Osteocyte (in vitro differentiated cells): ENCODE data around the gene EPHB2. TPM values are rescaled to one million over a fixed set of nuclear protein-coding genes. Genes with fewer than 3 reads are reported as not detected.

Source experiments
- DNase-seq: peaks from one replicate; pipeline ENCODE4 v3.0.0; 2021; ENCODE audit warnings: mixed read lengths; ENCODE audit not compliant: unreplicated experiment; ENCODE audit errors: extremely low spot score
- H3K27ac Mint-ChIP-seq: one replicate; pipeline ENCODE4 v1.8.0; 2021; ENCODE audit warnings: mild to moderate bottlenecking, mixed read lengths; ENCODE audit not compliant: unreplicated experiment
- H3K27me3 Mint-ChIP-seq: one replicate; pipeline ENCODE4 v1.8.0; 2021; ENCODE audit warnings: mixed read lengths; ENCODE audit not compliant: unreplicated experiment
- H3K36me3 Mint-ChIP-seq: one replicate; pipeline ENCODE4 v1.8.0; 2021; ENCODE audit warnings: mixed read lengths; ENCODE audit not compliant: unreplicated experiment
- H3K4me1 Mint-ChIP-seq: one replicate; pipeline ENCODE4 v1.8.0; 2021; ENCODE audit warnings: mixed read lengths; ENCODE audit not compliant: unreplicated experiment
- H3K4me3 Mint-ChIP-seq: one replicate; pipeline ENCODE4 v1.8.0; 2021; ENCODE audit warnings: mild to moderate bottlenecking, moderate library complexity, mixed read lengths; ENCODE audit not compliant: unreplicated experiment
- H3K9me3 Mint-ChIP-seq: one replicate; pipeline ENCODE4 v1.8.0; 2021; ENCODE audit warnings: mixed read lengths; ENCODE audit not compliant: unreplicated experiment
- CTCF ChIP-seq: fragments of 200-600 bp; sonication (generic); IDR thresholded peaks from 2 replicates; pipeline ENCODE4 v1.5.0; 2021; ENCODE audit warnings: antibody characterized with exemption, mild to moderate bottlenecking, moderate library complexity
- total RNA-seq: library from RNA; stranded (reverse); gene quantifications from 2 replicates; pipeline ENCODE4 v1.2.1, GENCODE V29; 2021

EPHB2 gene
- total RNA-seq, 1 donor from 2014 or later, result 32.5 TPM

DNA sequence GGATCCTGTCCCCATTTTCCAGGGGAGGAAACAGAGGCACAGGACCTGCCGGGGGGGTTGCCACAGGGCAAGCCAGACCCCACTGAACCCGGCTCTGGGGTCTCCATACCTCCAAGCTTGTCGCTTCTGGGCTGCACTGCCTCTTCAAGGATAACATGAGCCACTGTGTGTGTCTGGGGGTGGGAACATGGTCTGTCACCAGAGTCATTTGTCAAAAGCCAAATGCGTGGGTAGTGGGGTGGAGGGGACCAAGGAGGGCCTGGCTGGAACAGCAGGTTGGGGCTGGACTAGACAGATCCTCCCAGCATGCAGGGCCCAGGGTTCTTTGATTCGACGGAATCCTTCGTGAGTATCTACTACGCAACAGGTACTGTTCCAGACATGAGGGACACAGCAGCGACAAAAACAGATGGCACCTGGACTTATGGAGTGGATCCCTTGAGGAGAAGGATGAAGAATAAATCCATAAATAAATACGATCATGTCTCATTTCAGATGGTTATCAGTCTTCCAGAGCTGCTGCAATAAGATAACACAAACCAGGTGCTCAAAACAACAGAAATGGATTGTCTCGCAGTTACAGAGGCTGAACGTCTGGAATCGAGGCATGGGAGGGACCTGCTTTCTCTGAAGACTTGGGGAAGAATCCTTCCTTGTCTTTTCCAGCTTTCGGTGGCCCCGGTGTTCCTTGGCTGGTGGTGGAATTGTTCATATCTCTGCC is 28.9 kb upstream of the EPHB2 start:
- no peak for DNase-seq
- H3K9me3 Mint-ChIP-seq, result no peaks in the 10 kb centered on the region
- H3K27me3 Mint-ChIP-seq, result peaks cover 45% of the 10 kb centered on the region
- no peak overlapping the region for H3K27ac Mint-ChIP-seq
- no peak for TF ChIP-seq CTCF
- no peak overlapping the region for H3K4me3 Mint-ChIP-seq
- H3K36me3 Mint-ChIP-seq, result no peaks in the 10 kb centered on the region
- H3K4me1 Mint-ChIP-seq, result no peaks in the 10 kb centered on the region

- no peaks in the 10 kb centered on the region for H3K4me1 Mint-ChIP-seq
- no peak overlapping the region for H3K27ac Mint-ChIP-seq
- H3K36me3 Mint-ChIP-seq, result no peaks in the 10 kb centered on the region
- H3K4me3 Mint-ChIP-seq, result no peak overlapping the region
- peaks cover 58% of the 10 kb centered on the region for H3K27me3 Mint-ChIP-seq
- DNase-seq, result no peak
- H3K9me3 Mint-ChIP-seq, result no peaks in the 10 kb centered on the region
- TF ChIP-seq CTCF, result no peak
These were observed 27.1 kb upstream of the EPHB2 start for GRCh38 chr1:22683547-22683946.

GRCh38 chr1:22685591-22686059 is 25.0 kb upstream of the EPHB2 start:
- Mint-ChIP-seq H3K4me1 (no peaks in the 10 kb centered on the region), H3K9me3 (no peaks in the 10 kb centered on the region), H3K4me3 (no peak overlapping the region), H3K27me3 (peaks cover 62% of the 10 kb centered on the region), H3K36me3 (no peaks in the 10 kb centered on the region), H3K27ac (no peak overlapping the region)
- no peak for TF ChIP-seq CTCF
- DNase-seq, result no peak

- H3K9me3 Mint-ChIP-seq, result no peaks in the 10 kb centered on the region
- no peak overlapping the region for H3K4me3 Mint-ChIP-seq
- no peaks in the 10 kb centered on the region for H3K36me3 Mint-ChIP-seq
- TF ChIP-seq CTCF, result no peak
- DNase-seq, result no peak
- H3K27ac Mint-ChIP-seq, result no peak overlapping the region
- peaks cover 61% of the 10 kb centered on the region for H3K27me3 Mint-ChIP-seq
- no peaks in the 10 kb centered on the region for H3K4me1 Mint-ChIP-seq
These were observed 23.4 kb upstream of the EPHB2 start for GRCh38 chr1:22687191-22687590.

GRCh38 chr1:22688466-22688865 is 22.2 kb upstream of the EPHB2 start:
- no peak for TF ChIP-seq CTCF
- Mint-ChIP-seq H3K9me3 (no peaks in the 10 kb centered on the region), H3K4me1 (no peaks in the 10 kb centered on the region), H3K27me3 (peaks cover 51% of the 10 kb centered on the region), H3K27ac (no peak overlapping the region), H3K4me3 (no peak overlapping the region), H3K36me3 (no peaks in the 10 kb centered on the region)
- DNase-seq, result no peak
